Mucosa of stomach (tissue), 1 donor: ENCODE measurements around the gene RAP1A.

ENCODE experiments used
- H3K27me3 ChIP-seq: one replicate; pipeline ENCODE4 v1.7.0; 2013; ENCODE audit warnings: mild to moderate bottlenecking, low read length; ENCODE audit not compliant: control insufficient read depth, insufficient read depth
- H3K36me3 ChIP-seq: one replicate; pipeline ENCODE4 v1.7.0; 2013; ENCODE audit warnings: low read length; ENCODE audit not compliant: control insufficient read depth, insufficient read depth
- H3K4me1 ChIP-seq: one replicate; pipeline ENCODE4 v1.7.0; 2013; ENCODE audit warnings: mild to moderate bottlenecking, low read length; ENCODE audit not compliant: control insufficient read depth, insufficient read depth
- H3K4me3 ChIP-seq: one replicate; pipeline ENCODE4 v1.7.0; 2013; ENCODE audit warnings: low read length
- H3K9ac ChIP-seq: one replicate; pipeline ENCODE4 v1.7.0; 2013; ENCODE audit warnings: mild to moderate bottlenecking, low read length, moderate library complexity
- H3K9me3 ChIP-seq: one replicate; pipeline ENCODE4 v1.7.0; 2013; ENCODE audit warnings: mild to moderate bottlenecking, low read length, moderate library complexity; ENCODE audit not compliant: control insufficient read depth
- donor health status: Pancreatic carcinoma.

RAP1A gene

GRCh38 chr1:111586112-111586511, 33.5 kb upstream of the RAP1A start:
- Histone ChIP-seq H3K36me3 (no peaks in the 10 kb centered on the region), H3K27me3 (no peaks in the 10 kb centered on the region), H3K4me1 (peaks cover 12% of the 10 kb centered on the region), H3K9ac (no peak overlapping the region), H3K9me3 (no peaks in the 10 kb centered on the region), H3K4me3 (no peak overlapping the region)

DNA sequence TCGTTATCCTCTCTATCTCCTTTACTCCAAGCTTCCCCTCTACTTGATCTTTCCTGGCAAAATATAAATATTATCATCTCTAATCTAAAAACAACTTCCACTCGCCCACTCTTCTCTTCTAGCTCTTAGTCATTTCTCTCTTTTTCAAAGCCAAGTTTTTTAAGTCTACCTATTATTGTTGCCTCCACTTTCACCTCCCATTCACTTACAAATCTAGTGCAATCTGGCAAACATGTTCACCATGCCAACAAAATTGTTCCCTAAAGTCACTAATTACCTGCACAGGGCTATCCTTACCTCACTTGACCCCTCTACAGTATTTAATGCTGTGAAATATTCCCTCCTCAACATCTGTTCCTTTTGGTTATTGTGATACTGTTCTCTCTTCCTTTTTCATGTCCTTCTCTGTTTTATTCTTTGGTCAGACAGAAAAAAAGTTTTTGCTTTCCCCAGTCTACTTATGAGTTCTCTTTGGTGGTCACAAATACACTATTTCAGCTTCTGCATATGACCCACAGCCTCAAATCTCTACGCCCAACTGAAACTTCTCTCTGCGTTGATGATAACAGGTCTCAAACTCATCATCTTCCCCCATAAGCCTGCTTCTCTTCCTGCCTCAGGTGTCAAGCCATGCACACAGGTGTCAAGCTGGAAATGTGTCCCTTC, 31.9 kb upstream of the RAP1A start:
- no peak overlapping the region for H3K4me3 ChIP-seq
- no peaks in the 10 kb centered on the region for H3K27me3 ChIP-seq
- H3K9me3 ChIP-seq, result no peaks in the 10 kb centered on the region
- no peak overlapping the region for H3K9ac ChIP-seq
- H3K4me1 ChIP-seq, result peaks cover 14% of the 10 kb centered on the region
- H3K36me3 ChIP-seq, result no peaks in the 10 kb centered on the region

DNA sequence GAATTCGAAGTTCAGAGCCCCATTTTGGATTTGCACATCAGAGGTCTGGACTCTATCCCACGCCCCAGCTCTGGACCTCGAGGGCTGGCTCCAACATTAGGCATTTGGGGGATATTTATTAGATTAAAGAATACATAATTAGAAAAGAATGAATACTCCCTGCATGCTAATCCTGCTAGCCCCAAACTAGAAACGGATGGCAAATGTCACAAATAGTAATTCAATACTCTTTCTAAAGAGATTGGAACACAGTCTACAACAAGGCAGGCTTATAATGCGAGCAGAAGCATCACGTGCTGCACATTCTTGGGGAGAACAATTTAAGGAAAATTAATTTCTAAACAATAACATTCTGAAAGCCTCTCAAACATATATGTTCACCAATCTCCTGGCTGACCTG, 27.7 kb upstream of the RAP1A start:
- peaks cover 47% of the 10 kb centered on the region for H3K4me1 ChIP-seq
- peak overlapping the region; percentile 40 for H3K9ac ChIP-seq
- H3K9me3 ChIP-seq, result no peaks in the 10 kb centered on the region
- H3K4me3 ChIP-seq, result no peak overlapping the region
- H3K27me3 ChIP-seq, result no peaks in the 10 kb centered on the region
- no peaks in the 10 kb centered on the region for H3K36me3 ChIP-seq

DNA sequence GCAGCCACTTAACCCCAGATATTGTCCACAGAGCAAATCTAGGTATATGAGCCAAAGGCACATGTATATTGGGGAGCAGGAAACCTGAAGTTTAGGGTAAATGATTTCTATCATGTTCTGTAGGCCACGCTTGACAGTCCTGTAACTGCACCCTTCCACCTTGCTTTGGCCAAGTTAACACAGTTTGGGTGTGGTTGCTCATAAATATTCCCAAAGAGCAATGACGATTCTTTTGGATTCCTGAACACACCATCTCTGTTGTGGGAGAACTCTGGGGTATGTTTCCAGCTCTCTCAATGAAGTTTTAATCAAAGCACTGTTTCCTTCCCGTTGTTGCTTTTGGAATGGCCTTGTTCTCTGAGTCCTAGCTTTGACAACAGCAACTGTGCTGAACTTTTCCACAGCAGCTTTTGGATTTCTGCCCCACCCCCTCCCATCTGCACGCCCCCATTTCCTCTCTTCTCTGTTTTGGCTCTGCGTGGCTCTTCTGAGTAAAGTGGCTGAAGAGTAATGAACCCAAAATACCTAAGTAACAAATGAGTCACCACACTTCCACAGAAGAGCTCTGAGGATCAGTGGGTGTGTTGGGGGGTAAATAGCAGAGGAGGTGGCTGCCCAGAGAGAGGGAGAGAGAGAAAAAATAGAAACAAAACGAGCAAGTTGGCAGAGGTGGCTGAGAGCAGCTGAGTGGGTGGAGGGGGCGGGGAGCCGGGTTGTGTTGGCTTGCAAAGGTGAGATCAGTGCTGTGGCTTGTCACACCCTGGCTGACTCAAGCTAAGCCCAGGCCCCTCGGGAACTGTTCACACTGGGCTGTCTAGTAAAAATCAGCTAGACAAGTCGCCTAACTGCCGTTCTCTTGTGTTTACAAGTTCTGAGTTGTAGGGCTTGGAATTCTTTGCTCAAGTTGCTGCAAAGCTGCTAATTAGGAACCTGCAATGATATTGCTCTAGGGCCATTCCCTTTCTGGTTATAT, 26.9 kb upstream of the RAP1A start:
- H3K9me3 ChIP-seq, result no peaks in the 10 kb centered on the region
- H3K36me3 ChIP-seq, result no peaks in the 10 kb centered on the region
- peak overlapping the region; percentile 21 for H3K4me3 ChIP-seq
- H3K4me1 ChIP-seq, result peaks cover 55% of the 10 kb centered on the region
- peak overlapping the region; percentile 40 for H3K9ac ChIP-seq
- H3K27me3 ChIP-seq, result no peaks in the 10 kb centered on the region

- no peaks in the 10 kb centered on the region for H3K9me3 ChIP-seq
- peak overlapping the region; percentile 21 for H3K4me3 ChIP-seq
- no peaks in the 10 kb centered on the region for H3K27me3 ChIP-seq
- peak overlapping the region; percentile 40 for H3K9ac ChIP-seq
- no peaks in the 10 kb centered on the region for H3K36me3 ChIP-seq
- peaks cover 55% of the 10 kb centered on the region for H3K4me1 ChIP-seq
These were observed 25.9 kb upstream of the RAP1A start for GRCh38 chr1:111593403-111594305.

GRCh38 chr1:111594306-111594693, 25.3 kb upstream of the RAP1A start:
- no peak overlapping the region for H3K4me3 ChIP-seq
- no peaks in the 10 kb centered on the region for H3K27me3 ChIP-seq
- peaks cover 55% of the 10 kb centered on the region for H3K4me1 ChIP-seq
- no peaks in the 10 kb centered on the region for H3K9me3 ChIP-seq
- H3K36me3 ChIP-seq, result no peaks in the 10 kb centered on the region
- no peak overlapping the region for H3K9ac ChIP-seq

DNA sequence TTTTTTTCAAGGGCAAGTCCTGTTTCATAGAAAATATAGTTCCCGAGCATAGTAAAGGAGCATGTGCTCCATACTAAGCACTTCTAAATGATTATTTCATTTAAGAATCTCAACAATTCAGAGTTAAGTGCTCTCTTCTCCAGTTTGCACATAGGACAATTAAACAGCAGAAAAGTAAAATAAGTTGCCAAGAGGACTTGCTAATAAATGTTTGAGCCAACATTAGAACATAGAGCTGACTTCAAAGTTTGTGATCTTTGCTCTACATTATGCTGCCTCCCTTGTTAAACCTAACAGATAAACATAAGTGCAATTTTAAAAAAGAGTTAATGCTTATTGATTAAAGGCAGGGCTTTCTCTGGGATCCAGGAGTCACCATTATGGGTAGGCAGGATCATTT, 23.8 kb upstream of the RAP1A start:
- H3K9ac ChIP-seq, result no peak overlapping the region
- H3K4me3 ChIP-seq, result no peak overlapping the region
- H3K27me3 ChIP-seq, result no peaks in the 10 kb centered on the region
- no peaks in the 10 kb centered on the region for H3K9me3 ChIP-seq
- no peaks in the 10 kb centered on the region for H3K36me3 ChIP-seq
- peaks cover 68% of the 10 kb centered on the region for H3K4me1 ChIP-seq

GRCh38 chr1:111596499-111596898, 23.1 kb upstream of the RAP1A start:
- Histone ChIP-seq H3K9me3 (no peaks in the 10 kb centered on the region), H3K4me1 (peaks cover 69% of the 10 kb centered on the region), H3K27me3 (no peaks in the 10 kb centered on the region), H3K4me3 (no peak overlapping the region), H3K36me3 (no peaks in the 10 kb centered on the region), H3K9ac (no peak overlapping the region)

DNA sequence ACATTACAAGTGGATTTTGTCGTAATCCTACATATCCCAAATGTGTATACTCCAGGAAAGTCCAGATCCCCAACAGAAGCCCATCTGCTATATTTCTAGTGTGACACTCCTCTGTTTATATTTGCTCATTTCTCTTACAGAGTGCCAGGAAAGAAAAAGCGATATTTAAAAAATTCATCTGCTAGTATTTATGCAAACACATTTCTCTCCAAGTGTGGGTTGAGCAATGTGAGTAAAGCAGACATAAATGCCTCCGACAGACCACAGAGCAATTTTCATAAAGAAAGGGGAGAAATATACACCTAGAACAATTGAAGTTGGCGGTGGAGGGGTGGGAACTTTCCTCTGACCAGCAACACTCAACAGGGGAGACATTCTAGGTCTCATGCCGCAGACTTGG, 22.2 kb upstream of the RAP1A start:
- Histone ChIP-seq H3K4me1 (peaks cover 62% of the 10 kb centered on the region), H3K36me3 (no peaks in the 10 kb centered on the region), H3K27me3 (no peaks in the 10 kb centered on the region), H3K9me3 (no peaks in the 10 kb centered on the region), H3K4me3 (no peak overlapping the region), H3K9ac (no peak overlapping the region)

DNA sequence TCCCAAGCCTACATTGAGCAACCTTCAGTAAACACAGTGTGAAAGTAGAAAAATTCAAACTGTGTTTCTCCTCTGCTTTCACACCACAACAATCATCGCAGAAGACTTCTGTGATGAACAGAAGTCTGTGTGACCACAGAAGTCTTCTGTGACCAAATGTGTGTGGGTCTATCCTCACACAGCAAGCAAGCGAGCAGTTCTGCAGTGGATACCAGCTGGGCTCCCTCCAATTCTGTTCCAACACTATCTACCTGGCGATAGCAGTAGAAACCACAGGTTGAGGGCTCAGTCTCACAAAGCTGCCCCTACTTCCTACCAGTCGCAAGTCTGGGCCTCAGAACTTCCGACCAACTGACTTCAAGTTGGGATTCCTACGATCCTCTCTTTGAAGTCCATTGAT, 21.0 kb upstream of the RAP1A start:
- Histone ChIP-seq H3K4me1 (peaks cover 51% of the 10 kb centered on the region), H3K36me3 (no peaks in the 10 kb centered on the region), H3K9ac (no peak overlapping the region), H3K9me3 (no peaks in the 10 kb centered on the region), H3K27me3 (no peaks in the 10 kb centered on the region), H3K4me3 (no peak overlapping the region)

GRCh38 chr1:111599781-111600693, 19.6 kb upstream of the RAP1A start:
- no peaks in the 10 kb centered on the region for H3K9me3 ChIP-seq
- no peaks in the 10 kb centered on the region for H3K36me3 ChIP-seq
- H3K4me1 ChIP-seq, result peaks cover 39% of the 10 kb centered on the region
- no peaks in the 10 kb centered on the region for H3K27me3 ChIP-seq
- no peak overlapping the region for H3K4me3 ChIP-seq
- H3K9ac ChIP-seq, result no peak overlapping the region
